ENCODE measurements around the gene KCNS1.

Gene KCNS1

GRCh38 chr20:45136911-45137310, 36.0 kb upstream of the KCNS1 start:
- H3K36me3 ChIP-seq (ENCODE audit: control insufficient read depth, insufficient read depth, low read length): no peaks in the 10 kb centered on the region
- H3K4me3 ChIP-seq (ENCODE audit: low read depth, low read length): no peak overlapping the region
- no peaks in the 10 kb centered on the region for H3K9me3 ChIP-seq (ENCODE audit: control insufficient read depth, low read length)
- no peak overlapping the region for H3K4me2 ChIP-seq (ENCODE audit: low read length)
- no peaks in the 10 kb centered on the region for H3K27me3 ChIP-seq (ENCODE audit: control insufficient read depth, insufficient read depth, low read length)
- H2AFZ ChIP-seq: no peak overlapping the region
- H3K4me1 ChIP-seq: no peaks in the 10 kb centered on the region
- H3K27ac ChIP-seq: no peak overlapping the region
- no peak for TF ChIP-seq CTCF (IDR thresholded peaks at IDR 0.05)
- H3K9ac ChIP-seq: no peak overlapping the region
- H3K79me2 ChIP-seq: no peaks in the 10 kb centered on the region

- Histone ChIP-seq H3K27ac (no peak overlapping the region), H3K79me2 (no peaks in the 10 kb centered on the region), H3K27me3 (ENCODE audit: control insufficient read depth, insufficient read depth, low read length) (no peaks in the 10 kb centered on the region), H3K9ac (no peak overlapping the region), H3K4me1 (no peaks in the 10 kb centered on the region), H3K4me2 (ENCODE audit: low read length) (no peak overlapping the region), H2AFZ (no peak overlapping the region), H3K4me3 (ENCODE audit: low read depth, low read length) (no peak overlapping the region), H3K9me3 (ENCODE audit: control insufficient read depth, low read length) (no peaks in the 10 kb centered on the region), H3K36me3 (ENCODE audit: control insufficient read depth, insufficient read depth, low read length) (no peaks in the 10 kb centered on the region)
- TF ChIP-seq CTCF (IDR thresholded peaks at IDR 0.05): no peak
Measured at GRCh38 chr20:45128099-45128498, 27.2 kb upstream of the KCNS1 start.

- Histone ChIP-seq H3K27me3 (ENCODE audit: control insufficient read depth, insufficient read depth, low read length) (no peaks in the 10 kb centered on the region), H2AFZ (no peak within 1 kb of the TSS), H3K36me3 (ENCODE audit: control insufficient read depth, insufficient read depth, low read length) (no peaks in the 10 kb centered on the region), H3K4me3 (ENCODE audit: low read depth, low read length) (no peak within 1 kb of the TSS), H3K9me3 (ENCODE audit: control insufficient read depth, low read length) (no peaks in the 10 kb centered on the region), H3K27ac (no peak within 1 kb of the TSS), H3K9ac (no peak within 1 kb of the TSS), H3K79me2 (no peaks in the 10 kb centered on the region), H3K4me1 (no peaks in the 10 kb centered on the region), H3K4me2 (ENCODE audit: low read length) (no peak within 1 kb of the TSS)
- TF ChIP-seq CTCF (IDR thresholded peaks at IDR 0.05): no peak
Measured at GRCh38 chr20:45124365-45124764, 23.4 kb upstream of the KCNS1 start, which contains the start of gene WFDC12. WFDC12 (minus strand) TSS chr20:45124465; CDS start chr20:45124447, 18 bp downstream.

GRCh38 chr20:45121388-45121787, 20.5 kb upstream of the KCNS1 start:
- H3K79me2 ChIP-seq: no peaks in the 10 kb centered on the region
- H3K27me3 ChIP-seq (ENCODE audit: control insufficient read depth, insufficient read depth, low read length): no peaks in the 10 kb centered on the region
- H3K9ac ChIP-seq: no peak overlapping the region
- H3K4me1 ChIP-seq: no peaks in the 10 kb centered on the region
- no peak overlapping the region for H2AFZ ChIP-seq
- H3K9me3 ChIP-seq (ENCODE audit: control insufficient read depth, low read length): no peaks in the 10 kb centered on the region
- H3K27ac ChIP-seq: no peak overlapping the region
- no peaks in the 10 kb centered on the region for H3K36me3 ChIP-seq (ENCODE audit: control insufficient read depth, insufficient read depth, low read length)
- no peak overlapping the region for H3K4me3 ChIP-seq (ENCODE audit: low read depth, low read length)
- H3K4me2 ChIP-seq (ENCODE audit: low read length): no peak overlapping the region
- no peak for TF ChIP-seq CTCF (IDR thresholded peaks at IDR 0.05)

- Histone ChIP-seq H3K27me3 (ENCODE audit: control insufficient read depth, insufficient read depth, low read length) (no peaks in the 10 kb centered on the region), H3K4me2 (ENCODE audit: low read length) (no peak overlapping the region)
- TF ChIP-seq CTCF (IDR thresholded peaks at IDR 0.05): no peak
Measured at GRCh38 chr20:45119556-45120266, 18.8 kb upstream of the KCNS1 start.

More at GRCh38 chr20:45119556-45120266, 18.8 kb upstream of the KCNS1 start:
- no peak overlapping the region for H3K9ac ChIP-seq
- no peaks in the 10 kb centered on the region for H3K9me3 ChIP-seq (ENCODE audit: control insufficient read depth, low read length)
- H3K4me3 ChIP-seq (ENCODE audit: low read depth, low read length): no peak overlapping the region
- H3K27ac ChIP-seq: no peak overlapping the region
- no peaks in the 10 kb centered on the region for H3K36me3 ChIP-seq (ENCODE audit: control insufficient read depth, insufficient read depth, low read length)
- no peak overlapping the region for H2AFZ ChIP-seq
- no peaks in the 10 kb centered on the region for H3K79me2 ChIP-seq
- H3K4me1 ChIP-seq: no peaks in the 10 kb centered on the region

Data from parathyroid adenoma (tissue), 2 donors.